Subcutaneous adipose tissue (tissue), 4 donors: ENCODE data around the gene DVL3. TPM values are rescaled to one million over a fixed set of nuclear protein-coding genes. Genes with fewer than 3 reads are reported as not detected.

ENCODE experiments used
- CTCF ChIP-seq: fragments of 450-650 bp; IDR thresholded peaks from one replicate; pipeline ENCODE4 v1.5.1; 2016; ENCODE audit warnings: low read depth, mild to moderate bottlenecking, control low read depth, antibody characterized with exemption, moderate library complexity
- total RNA-seq, 4 donors: library from RNA; depleted of rRNA; stranded (reverse); fragments of >200 nt; gene quantifications; one replicate each; pipeline ENCODE4 v1.1.0, GENCODE V29; 2016

Gene DVL3
- total RNA-seq, result 10 to 100 TPM; 18.9 to 57.3 (median 32.6) TPM

GRCh38 chr3:184154885-184155643 lies at the start of gene DVL3:
Gene DVL3, plus strand, starts transcription at chr3:184155377. Its CDS starts 259 bp downstream, at chr3:184155636.
- no peak for TF ChIP-seq CTCF

- no peak for TF ChIP-seq CTCF
Measured at GRCh38 chr3:184110316-184110725, 44.9 kb upstream of the DVL3 start.

- no peak for TF ChIP-seq CTCF
Measured at GRCh38 chr3:184116017-184116416, 39.2 kb upstream of the DVL3 start.

- no peak for TF ChIP-seq CTCF
Measured at GRCh38 chr3:184117636-184118035, 37.5 kb upstream of the DVL3 start.

- TF ChIP-seq CTCF, result no peak
Measured at GRCh38 chr3:184126006-184126405, 29.2 kb upstream of the DVL3 start.

- no peak for TF ChIP-seq CTCF
Measured at GRCh38 chr3:184129012-184129411, 26.2 kb upstream of the DVL3 start.

- TF ChIP-seq CTCF, result no peak
Measured at GRCh38 chr3:184132945-184133344, 22.2 kb upstream of the DVL3 start.
